Measurements from ENCODE around the gene TOX2.

Gene TOX2

DNA sequence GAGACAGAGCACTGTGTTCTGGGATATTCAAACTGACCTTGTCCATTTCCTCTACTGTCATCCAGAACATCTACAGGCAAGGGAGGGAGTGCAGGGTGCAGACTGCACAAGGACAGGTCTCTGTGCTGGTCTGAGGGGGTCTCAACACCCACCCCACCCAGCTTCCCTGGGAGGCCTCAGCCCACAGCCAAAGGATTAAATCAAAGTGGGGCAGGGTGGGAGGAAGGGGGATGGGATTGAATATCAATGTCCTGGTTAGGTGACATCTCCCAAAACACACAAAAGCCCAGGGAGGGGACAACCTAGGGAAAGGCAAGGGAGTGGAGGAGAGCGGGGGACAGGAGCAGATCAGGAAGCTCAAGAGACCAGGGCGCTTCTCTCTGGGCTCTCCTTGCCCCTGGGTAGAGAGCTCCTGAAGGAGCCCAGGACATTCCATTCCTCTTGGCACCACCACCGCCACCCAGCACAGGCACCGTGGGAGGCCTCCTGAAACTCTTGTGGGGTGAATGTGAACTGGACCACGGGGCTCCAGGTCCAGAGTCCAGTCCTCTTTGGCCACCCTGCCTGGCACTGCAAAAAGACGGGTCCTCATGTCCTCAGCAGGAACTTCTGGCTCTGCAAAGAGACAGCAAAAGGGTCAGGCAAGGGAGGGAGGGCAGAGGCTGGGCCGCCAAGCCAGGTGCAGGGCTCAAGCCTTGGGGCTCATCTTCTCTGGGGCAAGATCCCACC is 198.4 kb downstream of the TOX2 start:
- H3K4me3 ChIP-seq (ENCODE audit: low read depth, low read length) = no peak overlapping the region
- TF ChIP-seq, protein P1, sequence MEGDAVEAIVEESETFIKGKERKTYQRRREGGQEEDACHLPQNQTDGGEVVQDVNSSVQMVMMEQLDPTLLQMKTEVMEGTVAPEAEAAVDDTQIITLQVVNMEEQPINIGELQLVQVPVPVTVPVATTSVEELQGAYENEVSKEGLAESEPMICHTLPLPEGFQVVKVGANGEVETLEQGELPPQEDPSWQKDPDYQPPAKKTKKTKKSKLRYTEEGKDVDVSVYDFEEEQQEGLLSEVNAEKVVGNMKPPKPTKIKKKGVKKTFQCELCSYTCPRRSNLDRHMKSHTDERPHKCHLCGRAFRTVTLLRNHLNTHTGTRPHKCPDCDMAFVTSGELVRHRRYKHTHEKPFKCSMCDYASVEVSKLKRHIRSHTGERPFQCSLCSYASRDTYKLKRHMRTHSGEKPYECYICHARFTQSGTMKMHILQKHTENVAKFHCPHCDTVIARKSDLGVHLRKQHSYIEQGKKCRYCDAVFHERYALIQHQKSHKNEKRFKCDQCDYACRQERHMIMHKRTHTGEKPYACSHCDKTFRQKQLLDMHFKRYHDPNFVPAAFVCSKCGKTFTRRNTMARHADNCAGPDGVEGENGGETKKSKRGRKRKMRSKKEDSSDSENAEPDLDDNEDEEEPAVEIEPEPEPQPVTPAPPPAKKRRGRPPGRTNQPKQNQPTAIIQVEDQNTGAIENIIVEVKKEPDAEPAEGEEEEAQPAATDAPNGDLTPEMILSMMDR (IDR thresholded peaks at IDR 0.05; ENCODE audit: low read depth, low read length, missing control alignments) = no peak
- no peak for DNase-seq (ENCODE audit: low read depth)
- in situ Hi-C loops (cut with HindIII; ENCODE audit: low sequenced_read_pairs) = no loop called here

DNA sequence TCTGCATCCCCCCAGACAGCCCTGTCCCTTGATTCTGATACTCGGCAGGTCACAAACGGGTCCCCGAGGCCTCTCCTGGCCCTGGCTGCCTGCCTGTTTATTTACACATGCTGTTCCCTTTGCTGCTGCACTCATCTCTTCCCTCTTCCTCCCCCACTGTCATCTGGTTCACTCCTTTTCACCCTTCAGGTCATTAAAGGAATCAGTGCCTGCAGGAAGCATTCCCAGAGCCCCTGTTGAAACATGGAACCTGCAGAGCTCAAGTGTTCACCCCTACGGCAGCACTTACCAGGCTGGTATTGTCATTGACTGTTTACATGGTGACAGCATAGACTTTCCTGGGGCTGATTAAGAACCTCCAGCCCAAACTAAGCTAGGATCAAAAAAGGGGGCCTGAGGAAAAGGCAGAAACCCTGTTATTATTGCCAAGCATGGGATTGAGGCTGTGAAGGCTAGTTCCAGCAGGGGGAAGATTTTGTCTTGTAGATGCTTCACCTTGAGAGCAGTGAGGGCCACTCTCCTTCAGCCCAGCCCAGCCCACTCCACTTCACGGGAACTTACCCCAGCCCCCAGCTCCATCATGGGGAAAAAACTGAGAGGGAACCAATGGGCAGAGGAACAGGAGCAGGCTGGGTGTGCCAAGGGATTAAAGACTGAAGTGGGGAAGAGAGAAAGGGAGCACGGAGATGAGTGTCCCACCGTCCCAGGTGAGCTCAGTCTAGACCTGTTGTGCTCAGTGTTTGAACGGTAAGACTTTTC is 199.1 kb downstream of the TOX2 start:
- in situ Hi-C loops (cut with HindIII; ENCODE audit: low sequenced_read_pairs) = no loop called here
- no peak for DNase-seq (ENCODE audit: low read depth)
- H3K4me3 ChIP-seq (ENCODE audit: low read depth, low read length) = no peak overlapping the region
- TF ChIP-seq, protein P1 (IDR thresholded peaks at IDR 0.05; ENCODE audit: low read depth, low read length, missing control alignments) = no peak

DNA sequence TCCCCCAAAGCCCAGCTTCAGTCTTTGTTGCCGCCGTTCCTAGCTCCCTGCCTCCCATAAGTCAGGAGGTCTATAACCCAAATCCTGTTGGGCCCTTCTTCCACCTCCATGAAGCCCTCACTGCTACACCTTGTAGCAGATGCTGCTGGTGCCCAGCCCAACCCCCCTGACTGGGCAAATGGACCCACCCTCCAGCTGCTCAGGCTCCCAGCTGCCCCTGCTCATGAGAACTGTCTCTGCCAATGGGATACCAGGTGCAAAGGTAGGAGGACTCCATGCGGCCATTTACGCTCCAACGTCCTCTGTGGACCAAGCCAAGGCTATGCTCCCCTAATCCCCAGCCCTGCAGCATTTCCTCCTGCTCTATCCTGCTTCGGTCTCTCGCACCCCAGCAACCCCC is 200.5 kb downstream of the TOX2 start:
- no peak overlapping the region for H3K4me3 ChIP-seq (ENCODE audit: low read depth, low read length)
- no peak for DNase-seq (ENCODE audit: low read depth)
- TF ChIP-seq, protein P1 (IDR thresholded peaks at IDR 0.05; ENCODE audit: low read depth, low read length, missing control alignments) = no peak
- in situ Hi-C loops (cut with HindIII; ENCODE audit: low sequenced_read_pairs) = no loop called here

DNA sequence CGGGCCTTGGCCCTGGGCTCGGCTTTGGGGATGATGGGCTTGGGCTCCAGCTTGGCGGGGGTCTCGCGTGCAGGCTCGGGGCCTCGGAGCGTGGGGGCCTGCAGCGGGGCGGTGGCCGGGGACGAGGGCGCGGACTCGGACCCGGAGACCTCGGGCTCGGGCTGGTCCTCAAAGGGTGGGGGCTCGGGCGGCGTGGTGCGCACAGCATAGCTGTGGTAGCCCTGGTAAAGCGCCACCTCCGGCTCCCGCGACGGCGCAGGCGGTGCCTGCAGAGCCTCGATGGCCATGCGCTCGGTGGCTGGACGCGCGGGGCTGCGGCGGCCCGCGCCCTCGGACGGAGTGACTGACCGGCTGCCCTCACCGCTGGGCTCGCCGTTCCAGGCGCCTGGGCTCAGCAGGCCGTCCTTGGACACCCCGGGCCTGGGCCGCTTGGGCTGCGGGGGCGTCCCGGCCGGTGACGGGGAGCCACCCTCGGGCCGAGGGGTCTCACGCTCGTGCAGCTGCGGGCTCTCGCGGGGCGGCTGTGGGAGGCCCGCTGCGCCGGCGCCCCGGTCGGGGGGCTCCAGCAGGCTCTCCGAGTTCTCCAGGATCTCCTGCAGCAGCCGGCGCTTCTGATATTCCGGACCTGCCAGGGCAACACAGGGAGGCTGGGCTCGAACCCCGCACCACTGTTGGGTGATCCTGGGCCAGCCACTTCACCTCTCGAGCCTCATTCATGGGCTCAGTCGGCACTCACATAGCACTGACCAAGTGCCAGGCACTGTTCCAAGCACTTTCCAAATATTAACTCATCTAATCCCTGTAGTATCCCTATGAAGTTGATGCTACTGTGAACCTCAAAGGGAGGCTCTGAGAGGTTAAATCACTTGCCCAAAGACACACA is 201.4 kb downstream of the TOX2 start:
- no peak overlapping the region for H3K4me3 ChIP-seq (ENCODE audit: low read depth, low read length)
- in situ Hi-C loops (cut with HindIII; ENCODE audit: low sequenced_read_pairs) = no loop called here
- no peak for DNase-seq (ENCODE audit: low read depth)
- TF ChIP-seq, protein P1 (IDR thresholded peaks at IDR 0.05; ENCODE audit: low read depth, low read length, missing control alignments) = no peak

DNA sequence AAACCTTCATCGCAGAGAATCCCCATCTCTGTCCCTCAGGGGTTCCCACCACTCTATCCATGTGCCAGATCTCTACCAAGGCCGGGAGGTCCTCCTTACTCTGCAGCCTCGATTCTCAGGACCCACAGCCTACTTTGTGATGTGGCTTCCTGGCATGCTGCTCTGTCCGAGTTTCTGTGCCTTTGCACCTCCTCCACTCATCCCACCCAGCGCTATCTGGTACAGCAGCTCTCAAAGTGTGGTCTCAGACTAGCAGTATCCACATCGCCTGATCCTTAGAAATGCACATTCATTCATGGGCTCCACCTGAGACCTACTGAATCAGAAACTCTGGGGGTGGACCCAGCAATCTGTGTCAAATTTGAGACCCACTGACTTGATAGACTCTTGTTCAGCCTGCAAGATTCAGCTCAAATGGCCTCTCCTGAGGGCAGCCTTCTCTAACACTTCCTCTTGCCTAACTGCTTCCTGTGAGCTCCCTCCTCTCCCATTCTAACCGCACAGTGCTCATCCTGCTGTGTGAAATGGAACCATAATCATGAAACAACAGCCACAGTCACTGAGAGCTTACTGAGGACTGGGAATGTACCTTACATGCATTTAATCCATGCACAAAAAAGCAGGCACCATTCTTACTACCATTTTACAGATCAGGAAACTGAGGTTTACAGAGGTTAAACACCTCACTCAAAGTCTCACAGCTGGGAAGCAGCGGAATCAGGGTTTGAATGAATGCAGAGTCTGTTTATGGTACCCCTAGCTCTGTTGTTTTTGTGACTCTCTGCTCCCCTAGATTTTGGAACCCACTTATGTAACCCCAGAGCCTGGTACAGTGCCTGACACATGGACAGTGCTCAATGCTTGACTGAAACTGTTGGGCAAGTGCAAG is 202.9 kb downstream of the TOX2 start:
- TF ChIP-seq, protein P1 (IDR thresholded peaks at IDR 0.05; ENCODE audit: low read depth, low read length, missing control alignments) = no peak
- DNase-seq (ENCODE audit: low read depth) = no peak
- no peak overlapping the region for H3K4me3 ChIP-seq (ENCODE audit: low read depth, low read length)
- in situ Hi-C loops (cut with HindIII; ENCODE audit: low sequenced_read_pairs) = no loop called here

Data from astrocyte of the cerebellum (primary cell).